Measurements from ENCODE around the gene PON3. TPM values are rescaled to one million over a fixed set of nuclear protein-coding genes. Genes with fewer than 3 reads are reported as not detected.
"Not testable (repeated sequence)": the region's sequence is repeated elsewhere in the genome, so short reads cannot be mapped to it uniquely, and the experiment has no call there.

Gene PON3
- total RNA-seq, 2 donors from 2014 or later, result 3.0 to 3.5 TPM

DNA sequence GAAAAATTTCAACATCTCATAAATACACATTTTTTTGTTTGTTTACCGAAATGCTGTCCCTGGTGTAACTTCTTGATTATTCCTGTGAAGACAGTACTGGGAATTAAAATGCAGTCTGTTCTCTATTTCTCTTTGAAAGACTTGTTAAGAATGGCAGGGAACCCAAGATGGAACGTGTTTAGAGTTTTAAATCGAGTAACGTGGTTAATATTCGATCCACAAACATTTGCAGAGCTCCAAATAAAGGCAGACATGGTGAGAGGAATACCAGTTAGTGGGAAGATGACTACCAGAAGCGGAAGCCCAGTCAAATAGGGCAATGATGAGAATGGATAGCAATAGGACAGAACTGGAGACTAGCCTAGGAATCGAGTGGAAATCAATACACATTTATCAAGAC, 6.7 kb downstream of the PON3 start:
- H3K36me3 ChIP-seq, result no peaks in the 10 kb centered on the region
- TF ChIP-seq, protein P1, sequence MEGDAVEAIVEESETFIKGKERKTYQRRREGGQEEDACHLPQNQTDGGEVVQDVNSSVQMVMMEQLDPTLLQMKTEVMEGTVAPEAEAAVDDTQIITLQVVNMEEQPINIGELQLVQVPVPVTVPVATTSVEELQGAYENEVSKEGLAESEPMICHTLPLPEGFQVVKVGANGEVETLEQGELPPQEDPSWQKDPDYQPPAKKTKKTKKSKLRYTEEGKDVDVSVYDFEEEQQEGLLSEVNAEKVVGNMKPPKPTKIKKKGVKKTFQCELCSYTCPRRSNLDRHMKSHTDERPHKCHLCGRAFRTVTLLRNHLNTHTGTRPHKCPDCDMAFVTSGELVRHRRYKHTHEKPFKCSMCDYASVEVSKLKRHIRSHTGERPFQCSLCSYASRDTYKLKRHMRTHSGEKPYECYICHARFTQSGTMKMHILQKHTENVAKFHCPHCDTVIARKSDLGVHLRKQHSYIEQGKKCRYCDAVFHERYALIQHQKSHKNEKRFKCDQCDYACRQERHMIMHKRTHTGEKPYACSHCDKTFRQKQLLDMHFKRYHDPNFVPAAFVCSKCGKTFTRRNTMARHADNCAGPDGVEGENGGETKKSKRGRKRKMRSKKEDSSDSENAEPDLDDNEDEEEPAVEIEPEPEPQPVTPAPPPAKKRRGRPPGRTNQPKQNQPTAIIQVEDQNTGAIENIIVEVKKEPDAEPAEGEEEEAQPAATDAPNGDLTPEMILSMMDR (IDR thresholded peaks at IDR 0.05), result no peak
- intact Hi-C loops (cut with DNase I), result no loop called here
- no peak overlapping the region for H3K9ac ChIP-seq (ENCODE audit: low read depth in 2 of 2, low read length in 2 of 2)
- no peak for DNase-seq
- no peak overlapping the region for H3K27ac ChIP-seq
- H3K4me1 ChIP-seq, result no peaks in the 10 kb centered on the region
- H3K27me3 ChIP-seq, result no peaks in the 10 kb centered on the region
- H3K4me3 ChIP-seq, result no peak overlapping the region
- no peaks in the 10 kb centered on the region for H3K9me3 ChIP-seq

DNA sequence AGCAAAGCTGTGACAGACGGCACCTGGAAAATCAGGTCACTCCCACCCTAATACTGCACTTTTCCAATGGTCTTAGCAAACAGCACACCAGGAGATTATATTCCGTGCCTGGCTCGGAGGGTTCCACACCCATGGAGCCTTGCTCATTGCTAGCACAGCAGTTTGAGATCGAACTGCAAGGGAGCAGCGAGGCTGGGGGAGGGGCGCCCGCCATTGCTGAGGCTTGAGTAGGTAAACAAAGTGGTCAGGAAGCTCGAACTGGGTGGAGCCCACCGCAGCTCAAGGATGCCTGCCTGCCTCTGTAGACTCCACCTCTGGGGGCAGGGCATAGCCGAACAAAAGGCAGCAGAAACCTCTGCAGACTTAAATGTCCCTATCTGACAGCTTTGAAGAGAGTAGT, 16.7 kb downstream of the PON3 start:
- H3K36me3 ChIP-seq; H3K27me3 ChIP-seq; H3K9me3 ChIP-seq; intact Hi-C loops (cut with DNase I); H3K9ac ChIP-seq (ENCODE audit: low read depth in 2 of 2, low read length in 2 of 2); H3K4me1 ChIP-seq; H3K27ac ChIP-seq; H3K4me3 ChIP-seq; DNase-seq: not testable (repeated sequence)

DNA sequence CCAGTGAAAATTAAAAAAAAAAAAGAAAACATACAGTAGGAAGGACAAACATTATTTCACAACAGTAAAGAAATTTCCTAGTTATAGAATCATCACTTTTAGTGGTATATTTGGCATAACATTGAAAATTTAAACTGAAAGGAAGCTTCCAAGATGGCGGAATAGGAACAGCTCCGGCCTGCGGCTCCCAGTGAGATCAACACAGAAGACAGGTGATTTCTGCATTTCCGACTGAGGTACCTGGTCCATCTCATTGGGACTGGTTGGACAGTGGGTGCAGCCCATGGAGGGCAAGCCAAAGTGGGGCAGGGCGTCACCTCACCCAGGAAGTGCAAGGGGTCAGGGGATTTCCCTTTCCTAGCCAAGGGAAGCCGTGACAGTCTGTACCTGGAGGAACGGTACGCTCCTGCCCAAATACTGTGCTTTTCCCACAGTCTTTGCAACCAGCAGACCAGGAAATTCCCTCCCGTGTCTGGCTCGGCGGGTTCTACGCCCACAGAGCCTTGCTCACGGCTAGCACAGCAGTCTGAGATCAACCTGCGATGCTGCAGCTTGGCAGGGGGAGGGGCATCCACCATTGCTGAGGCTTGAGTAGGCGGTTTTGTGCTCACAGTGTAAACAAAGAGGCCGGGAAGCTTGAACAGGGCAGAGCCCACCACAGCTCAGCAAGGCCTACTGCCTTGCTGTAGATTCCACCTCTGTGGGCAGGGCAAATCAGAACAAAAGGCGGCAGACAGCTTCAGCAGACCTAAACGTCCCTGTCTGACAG, 19.4 kb downstream of the PON3 start:
- Histone ChIP-seq H3K4me1 (no peaks in the 10 kb centered on the region), H3K27ac (no peak overlapping the region), H3K36me3 (no peaks in the 10 kb centered on the region), H3K9ac (ENCODE audit: low read depth in 2 of 2, low read length in 2 of 2) (no peak overlapping the region), H3K4me3 (no peak overlapping the region), H3K9me3 (no peaks in the 10 kb centered on the region), H3K27me3 (no peaks in the 10 kb centered on the region)
- TF ChIP-seq, protein P1 (IDR thresholded peaks at IDR 0.05), result no peak
- intact Hi-C loops (cut with DNase I), result no loop called here
- no peak for DNase-seq

DNA sequence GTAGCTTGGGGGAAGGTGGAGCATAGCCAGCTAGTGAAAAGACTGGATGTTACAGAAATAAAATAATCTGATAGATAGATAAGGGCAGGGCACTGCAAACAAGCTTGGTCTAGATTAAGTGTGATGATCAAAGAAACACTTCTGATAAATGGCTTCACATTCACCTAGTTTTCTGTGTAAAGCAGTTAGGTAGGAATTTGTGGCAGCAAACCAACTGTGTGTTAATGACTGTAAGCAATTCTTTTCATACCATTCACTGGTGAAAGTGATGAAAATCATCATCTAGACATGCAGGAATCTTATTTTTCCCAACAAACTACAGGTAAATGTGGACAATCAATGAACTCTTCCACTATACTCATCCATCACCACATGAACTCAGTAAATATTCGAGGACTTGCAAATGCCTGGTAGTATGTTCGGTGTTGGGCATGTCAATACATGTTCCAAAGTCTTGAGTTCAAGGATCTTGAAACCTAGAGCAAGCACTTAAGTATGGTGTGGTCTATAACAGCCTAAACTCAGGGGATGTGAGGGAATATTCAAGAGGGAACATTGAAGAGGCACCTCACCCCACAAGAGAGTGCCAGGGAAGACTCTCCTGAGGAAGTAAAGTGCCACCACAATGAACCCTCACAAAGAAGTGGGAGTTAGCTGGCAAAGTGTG, 20.5 kb downstream of the PON3 start:
- Histone ChIP-seq H3K27me3 (no peaks in the 10 kb centered on the region), H3K27ac (no peak overlapping the region), H3K9me3 (no peaks in the 10 kb centered on the region), H3K36me3 (no peaks in the 10 kb centered on the region), H3K4me3 (no peak overlapping the region), H3K9ac (ENCODE audit: low read depth in 2 of 2, low read length in 2 of 2) (no peak overlapping the region), H3K4me1 (no peaks in the 10 kb centered on the region)
- intact Hi-C loops (cut with DNase I), result no loop called here
- TF ChIP-seq, protein P1 (IDR thresholded peaks at IDR 0.05), result no peak
- DNase-seq, result no peak

DNA sequence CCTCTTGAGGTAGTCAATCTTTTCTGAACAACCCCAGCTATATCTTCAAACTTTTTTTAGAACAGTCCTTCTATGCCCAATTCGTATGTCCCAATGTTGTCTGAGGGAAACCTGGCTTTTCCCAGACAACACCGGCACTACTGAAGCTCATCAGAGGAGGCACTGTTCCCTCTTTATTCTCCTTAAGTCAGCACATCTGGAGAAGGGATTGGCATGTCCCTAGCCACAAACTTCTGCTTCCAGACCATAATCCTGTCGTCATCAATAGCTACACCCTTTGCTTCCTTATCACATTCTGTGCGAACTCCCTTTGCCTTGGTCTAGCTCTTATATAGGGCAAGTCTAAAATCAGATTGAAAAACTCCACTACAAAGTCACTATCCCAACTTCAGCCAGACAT, 22.9 kb downstream of the PON3 start:
- TF ChIP-seq, protein P1 (IDR thresholded peaks at IDR 0.05), result no peak
- no peak overlapping the region for H3K4me3 ChIP-seq
- H3K27ac ChIP-seq, result no peak overlapping the region
- intact Hi-C loops (cut with DNase I), result no loop called here
- H3K9ac ChIP-seq (ENCODE audit: low read depth in 2 of 2, low read length in 2 of 2), result no peak overlapping the region
- no peaks in the 10 kb centered on the region for H3K9me3 ChIP-seq
- no peaks in the 10 kb centered on the region for H3K36me3 ChIP-seq
- no peaks in the 10 kb centered on the region for H3K27me3 ChIP-seq
- H3K4me1 ChIP-seq, result no peaks in the 10 kb centered on the region
- DNase-seq, result no peak

DNA sequence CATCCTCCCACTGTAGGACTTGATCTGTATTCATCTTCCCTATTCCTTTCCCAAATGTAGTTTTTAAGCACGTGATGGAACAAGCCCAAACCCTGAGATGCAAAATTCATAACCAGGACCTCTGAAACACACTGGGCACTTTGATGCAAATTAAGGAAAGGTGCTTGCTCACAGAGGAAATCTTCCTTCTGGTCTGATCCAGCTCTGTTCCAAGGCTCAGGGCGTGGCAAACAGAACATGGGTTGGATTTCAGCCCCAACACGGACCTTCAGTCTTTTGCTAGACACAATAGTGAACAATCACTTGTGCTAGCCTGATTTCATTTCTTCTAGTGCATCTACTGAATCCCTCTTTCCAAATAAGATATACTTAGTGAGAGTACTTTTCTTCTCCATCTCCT, 27.9 kb downstream of the PON3 start:
- H3K4me3 ChIP-seq, result no peak overlapping the region
- no peak overlapping the region for H3K9ac ChIP-seq (ENCODE audit: low read depth in 2 of 2, low read length in 2 of 2)
- no peaks in the 10 kb centered on the region for H3K27me3 ChIP-seq
- DNase-seq, result no peak
- intact Hi-C loops (cut with DNase I), result no loop called here
- no peak overlapping the region for H3K27ac ChIP-seq
- TF ChIP-seq, protein P1 (IDR thresholded peaks at IDR 0.05), result no peak
- H3K4me1 ChIP-seq, result no peaks in the 10 kb centered on the region
- no peaks in the 10 kb centered on the region for H3K9me3 ChIP-seq
- no peaks in the 10 kb centered on the region for H3K36me3 ChIP-seq

Data from colonic mucosa (tissue), 4 donors.